Smooth muscle cell (in vitro differentiated cells): ENCODE measurements around the gene RPL10. TPM values are rescaled to one million over a fixed set of nuclear protein-coding genes. Genes with fewer than 3 reads are reported as not detected.

ENCODE experiments used
- DNase-seq: peaks from one replicate; lab custom pipeline; 2025; ENCODE audit not compliant: unreplicated experiment; lab: John Stamatoyannopoulos, UW
- H2AFZ ChIP-seq: fragments of 200-600 bp; sonication (generic); 2 replicates; pipeline ENCODE4 v1.6.0; 2016; ENCODE audit warnings: antibody characterized with exemption, low read depth, mild to moderate bottlenecking
- H3F3A ChIP-seq: fragments of 200-600 bp; sonication (generic); 2 replicates; pipeline ENCODE4 v1.6.0; 2017; ENCODE audit warnings: antibody characterized with exemption, low read depth
- H3K27ac ChIP-seq: fragments of 200-600 bp; sonication (generic); 2 replicates; pipeline ENCODE4 v1.5.1; 2016; ENCODE audit warnings: low read depth, mild to moderate bottlenecking
- H3K27me3 ChIP-seq: fragments of 200-600 bp; sonication (generic); 2 replicates; pipeline ENCODE4 v1.6.1; 2016; ENCODE audit warnings: low read depth, mild to moderate bottlenecking
- H3K36me3 ChIP-seq: fragments of 200-600 bp; sonication (generic); 2 replicates; pipeline ENCODE4 v1.5.1; 2016; ENCODE audit warnings: low read depth
- H3K4me1 ChIP-seq: fragments of 200-600 bp; sonication (generic); 2 replicates; pipeline ENCODE4 v1.5.1; 2016; ENCODE audit warnings: low read depth
- H3K4me2 ChIP-seq: fragments of 200-600 bp; sonication (generic); 2 replicates; pipeline ENCODE4 v1.6.0; 2016; ENCODE audit warnings: mild to moderate bottlenecking
- H3K4me3 ChIP-seq: fragments of 200-600 bp; sonication (generic); 2 replicates; pipeline ENCODE4 v1.5.1; 2016; ENCODE audit warnings: mild to moderate bottlenecking
- H3K79me2 ChIP-seq: fragments of 200-600 bp; sonication (generic); 2 replicates; pipeline ENCODE4 v1.6.0; 2016; ENCODE audit warnings: low read depth, mild to moderate bottlenecking
- H3K9ac ChIP-seq: fragments of 200-600 bp; sonication (generic); 2 replicates; pipeline ENCODE4 v1.6.0; 2016; ENCODE audit warnings: low read depth
- H3K9me3 ChIP-seq: fragments of 200-600 bp; sonication (generic); replicated peaks from 2 replicates; pipeline ENCODE4 v1.5.1; 2016; ENCODE audit warnings: low read depth
- H4K20me1 ChIP-seq: fragments of 200-600 bp; sonication (generic); 2 replicates; pipeline ENCODE4 v1.6.0; 2016; ENCODE audit warnings: low read depth
- WGBS: methylation state at CpG from one replicate; pipeline ENCODE4 v1.1.7; 2016; ENCODE audit warnings: low lambda C conversion rate; 5-methylcytosine and 5-hydroxymethylcytosine counted together
- polyA plus RNA-seq: library from polyadenylated mRNA; unstranded; fragments of >200 nt; fragmentation: Nextera tagmentation; extraction: Ambion mirVana; gene quantifications from 2 replicates; pipeline ENCODE4 v1.2.1, GENCODE V29; 2016
- total RNA-seq: library from RNA; depleted of rRNA; stranded (reverse); fragments of >200 nt; gene quantifications from 2 replicates; pipeline ENCODE4 v1.2.3, GENCODE V29; 2014
- TF ChIP-seq, protein P1 (sequence below): fragments of 200-600 bp; sonication (generic); IDR thresholded peaks from 2 replicates; pipeline ENCODE4 v1.5.1; 2017; ENCODE audit warnings: borderline replicate concordance, mild to moderate bottlenecking, antibody characterized with exemption; ENCODE audit not compliant: insufficient read depth, poor library complexity, severe bottlenecking

Gene RPL10
- total and polyA plus RNA-seq, 2 experiments from 2014 or later, result 1,314 to 3,107 TPM

GRCh38 chrX:154409222-154409871, 11.2 kb downstream of the RPL10 start, which contains the start of gene DNASE1L1:
DNASE1L1 (minus strand) TSS chrX:154409254; CDS start chrX:154405568, 3,686 bp downstream.
- Histone ChIP-seq H3K27me3 (no peaks in the 10 kb centered on the region), H3F3A (no peaks in the 10 kb centered on the region), H3K79me2 (peaks cover 11% of the 10 kb centered on the region), H3K4me1 (no peaks in the 10 kb centered on the region), H3K9ac (peak within 1 kb of the TSS; percentile 71), H3K27ac (peak within 1 kb of the TSS; percentile 77), H2AFZ (no peak within 1 kb of the TSS), H3K36me3 (no peaks in the 10 kb centered on the region), H4K20me1 (no peaks in the 10 kb centered on the region), H3K4me2 (peak within 1 kb of the TSS; percentile 88), H3K4me3 (peak within 1 kb of the TSS; percentile 53), H3K9me3 (no peaks in the 10 kb centered on the region)
- peak; percentile 59 for DNase-seq
- 48% methylated on average over 26 of the region's 26 CpGs for WGBS
- TF ChIP-seq, protein P1, sequence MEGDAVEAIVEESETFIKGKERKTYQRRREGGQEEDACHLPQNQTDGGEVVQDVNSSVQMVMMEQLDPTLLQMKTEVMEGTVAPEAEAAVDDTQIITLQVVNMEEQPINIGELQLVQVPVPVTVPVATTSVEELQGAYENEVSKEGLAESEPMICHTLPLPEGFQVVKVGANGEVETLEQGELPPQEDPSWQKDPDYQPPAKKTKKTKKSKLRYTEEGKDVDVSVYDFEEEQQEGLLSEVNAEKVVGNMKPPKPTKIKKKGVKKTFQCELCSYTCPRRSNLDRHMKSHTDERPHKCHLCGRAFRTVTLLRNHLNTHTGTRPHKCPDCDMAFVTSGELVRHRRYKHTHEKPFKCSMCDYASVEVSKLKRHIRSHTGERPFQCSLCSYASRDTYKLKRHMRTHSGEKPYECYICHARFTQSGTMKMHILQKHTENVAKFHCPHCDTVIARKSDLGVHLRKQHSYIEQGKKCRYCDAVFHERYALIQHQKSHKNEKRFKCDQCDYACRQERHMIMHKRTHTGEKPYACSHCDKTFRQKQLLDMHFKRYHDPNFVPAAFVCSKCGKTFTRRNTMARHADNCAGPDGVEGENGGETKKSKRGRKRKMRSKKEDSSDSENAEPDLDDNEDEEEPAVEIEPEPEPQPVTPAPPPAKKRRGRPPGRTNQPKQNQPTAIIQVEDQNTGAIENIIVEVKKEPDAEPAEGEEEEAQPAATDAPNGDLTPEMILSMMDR, result no peak

- DNase-seq, result no peak
- peak overlapping the region; percentile 85 for H3K4me2 ChIP-seq
- H3F3A ChIP-seq, result no peaks in the 10 kb centered on the region
- peak overlapping the region; percentile 37 for H2AFZ ChIP-seq
- H3K9ac ChIP-seq, result no peak overlapping the region
- H3K4me3 ChIP-seq, result peak overlapping the region; percentile 62
- no peaks in the 10 kb centered on the region for H4K20me1 ChIP-seq
- no peaks in the 10 kb centered on the region for H3K9me3 ChIP-seq
- TF ChIP-seq, protein P1, result no peak
- 58% methylated on average over 29 of the region's 29 CpGs for WGBS
- peaks cover 11% of the 10 kb centered on the region for H3K79me2 ChIP-seq
- H3K27me3 ChIP-seq, result no peaks in the 10 kb centered on the region
- no peaks in the 10 kb centered on the region for H3K36me3 ChIP-seq
- H3K4me1 ChIP-seq, result no peaks in the 10 kb centered on the region
- H3K27ac ChIP-seq, result peak overlapping the region; percentile 24
These were observed 13.8 kb downstream of the RPL10 start for GRCh38 chrX:154411981-154412340.

DNA sequence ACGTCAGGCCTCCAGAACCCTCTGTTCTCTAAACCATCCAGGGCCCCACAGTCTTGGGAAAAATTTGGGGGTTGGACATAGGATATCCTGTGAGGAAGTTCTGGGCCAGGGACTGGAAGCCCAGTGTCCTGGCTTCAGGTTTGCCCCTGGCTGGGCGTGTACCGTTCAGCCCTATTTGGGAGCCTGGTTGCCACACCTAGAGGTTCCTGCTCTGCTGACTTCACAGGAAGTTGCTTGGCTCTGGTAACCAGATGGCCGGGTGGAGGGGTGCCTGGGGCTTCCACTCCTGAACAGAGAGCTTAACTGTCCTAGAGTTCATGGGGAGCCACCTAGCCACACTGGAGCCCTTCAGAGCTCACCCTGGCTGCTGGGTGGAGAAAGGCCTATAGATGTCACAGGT, 14.3 kb downstream of the RPL10 start:
- no peaks in the 10 kb centered on the region for H3F3A ChIP-seq
- peaks cover 11% of the 10 kb centered on the region for H3K79me2 ChIP-seq
- no peak overlapping the region for H3K27ac ChIP-seq
- no peaks in the 10 kb centered on the region for H4K20me1 ChIP-seq
- H3K9ac ChIP-seq, result no peak overlapping the region
- no peak overlapping the region for H3K4me3 ChIP-seq
- TF ChIP-seq, protein P1, result no peak
- no peaks in the 10 kb centered on the region for H3K27me3 ChIP-seq
- no peaks in the 10 kb centered on the region for H3K4me1 ChIP-seq
- no peaks in the 10 kb centered on the region for H3K36me3 ChIP-seq
- peak overlapping the region; percentile 85 for H3K4me2 ChIP-seq
- no peak overlapping the region for H2AFZ ChIP-seq
- no peaks in the 10 kb centered on the region for H3K9me3 ChIP-seq
- no peak for DNase-seq
- 74% methylated on average over 4 of the region's 4 CpGs for WGBS

- Histone ChIP-seq H3K4me2 (no peak overlapping the region), H3K9me3 (no peaks in the 10 kb centered on the region), H3K4me1 (no peaks in the 10 kb centered on the region), H3K4me3 (no peak overlapping the region), H3K9ac (no peak overlapping the region), H3K27ac (no peak overlapping the region), H3K36me3 (no peaks in the 10 kb centered on the region), H4K20me1 (no peaks in the 10 kb centered on the region), H3K79me2 (peaks cover 5% of the 10 kb centered on the region), H2AFZ (no peak overlapping the region), H3K27me3 (no peaks in the 10 kb centered on the region), H3F3A (no peaks in the 10 kb centered on the region)
- TF ChIP-seq, protein P1, result no peak
- 76% methylated on average over 6 of the region's 8 CpGs for WGBS
- no peak for DNase-seq
These were observed 15.0 kb downstream of the RPL10 start for GRCh38 chrX:154413142-154413541.
